GM18909 (cell line): Measurements from ENCODE around the gene POU2AF1.

Source experiments
- ATAC-seq: cut with Tn5 transposase; IDR thresholded peaks from one replicate; pipeline ENCODE4 v1.9.1; 2021; ENCODE audit warnings: mild to moderate bottlenecking; ENCODE audit not compliant: unreplicated experiment, poor library complexity

The POU2AF1 gene

GRCh38 chr11:111388842-111389241, 9.8 kb upstream of the POU2AF1 start:
- no peak for ATAC-seq

- no peak for ATAC-seq
These were observed 9.3 kb upstream of the POU2AF1 start for GRCh38 chr11:111388420-111388819.

GRCh38 chr11:111387363-111387762, 8.3 kb upstream of the POU2AF1 start:
- no peak for ATAC-seq

GRCh38 chr11:111386611-111387150, 7.6 kb upstream of the POU2AF1 start:
- ATAC-seq = no peak

- ATAC-seq = no peak
These were observed 5.4 kb upstream of the POU2AF1 start for GRCh38 chr11:111384494-111384893.

- ATAC-seq = no peak
These were observed 3.4 kb upstream of the POU2AF1 start for GRCh38 chr11:111382451-111382850.

- peak; percentile 49 for ATAC-seq
These were observed 594 bp upstream of the POU2AF1 start for GRCh38 chr11:111379602-111380136.

GRCh38 chr11:111378185-111378860, 752 bp downstream of the POU2AF1 start:
- peak; percentile 6 for ATAC-seq

GRCh38 chr11:111376181-111376871, 2.7 kb downstream of the POU2AF1 start:
- peak; percentile 19 for ATAC-seq

GRCh38 chr11:111373590-111373989, 5.5 kb downstream of the POU2AF1 start:
- ATAC-seq = no peak

- no peak for ATAC-seq
These were observed 6.5 kb downstream of the POU2AF1 start for GRCh38 chr11:111372538-111372937.

- peak; percentile 38 for ATAC-seq
These were observed 8.0 kb downstream of the POU2AF1 start for GRCh38 chr11:111370902-111371578.

GRCh38 chr11:111370270-111370901, 8.7 kb downstream of the POU2AF1 start:
- ATAC-seq = no peak

GRCh38 chr11:111368285-111368560, 10.9 kb downstream of the POU2AF1 start:
- no peak for ATAC-seq

GRCh38 chr11:111367411-111368284, 11.4 kb downstream of the POU2AF1 start:
- ATAC-seq = peak; percentile 57

GRCh38 chr11:111366560-111367410, 12.3 kb downstream of the POU2AF1 start:
- ATAC-seq = no peak

- ATAC-seq = no peak
These were observed 13.1 kb downstream of the POU2AF1 start for GRCh38 chr11:111365722-111366559.

- ATAC-seq = no peak
These were observed 14.6 kb downstream of the POU2AF1 start for GRCh38 chr11:111364503-111364902.
